ENCODE data around the gene POMGNT2.
A peak's percentile ranks its signal among the peaks of the same experiment; 100 is the strongest.

DNA sequence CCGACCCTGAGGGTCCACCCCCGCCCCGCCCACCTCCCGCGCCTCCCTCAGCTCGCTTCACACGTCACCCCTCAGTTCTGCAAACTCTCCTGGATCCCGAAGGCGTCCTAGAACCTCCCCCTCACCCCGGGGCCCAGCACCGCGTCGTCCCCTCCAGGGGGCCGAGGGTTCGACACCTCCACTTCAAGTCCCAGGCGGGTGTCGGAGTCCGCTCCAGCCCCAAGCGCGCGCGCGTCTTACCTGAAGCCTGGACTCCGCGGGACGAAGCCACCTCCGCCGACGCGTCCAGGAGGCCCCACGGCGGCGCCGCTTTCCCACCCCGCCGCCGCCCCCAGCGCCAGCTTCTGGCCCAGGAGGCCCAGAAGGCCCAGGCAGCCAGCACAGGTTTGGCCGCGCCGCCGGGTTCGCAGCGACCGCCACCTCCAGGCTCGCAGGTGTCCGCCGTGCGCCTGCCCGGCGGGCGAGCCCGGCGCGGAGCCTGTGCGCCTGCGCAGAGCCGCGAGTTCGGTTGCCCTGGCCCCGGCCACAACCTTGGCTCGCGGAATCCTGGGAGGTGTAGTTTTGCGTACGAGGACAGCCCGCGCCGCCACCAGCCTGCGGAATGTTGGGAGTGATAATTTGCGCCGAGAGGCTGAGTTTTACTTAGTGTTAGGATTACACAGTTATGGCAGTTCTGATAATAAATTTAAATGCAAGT lies at the start of gene POMGNT2:
- peak in 2 of 7 experiments; percentile 19 to 24 for TF ChIP-seq CTCF (IDR thresholded peaks at IDR 0.05)
- peak; percentile 52 to 55 (median 55) for TF ChIP-seq POLR2A (IDR thresholded peaks at IDR 0.05)

Data from body of pancreas (tissue), 4 donors.